ENCODE results near the gene SEMA3C. TPM values are rescaled to one million over a fixed set of nuclear protein-coding genes. Genes with fewer than 3 reads are reported as not detected.

Gene SEMA3C
- total RNA-seq, 4 donors from 2014 or later = 2.6 to 30.9 (median 14.2) TPM

GRCh38 chr7:80724249-80724871 lies 194.5 kb downstream of the SEMA3C start:
- Histone ChIP-seq H3K4me3 (no peak overlapping the region), H3K27me3 (no peaks in the 10 kb centered on the region), H3K9me3 (no peaks in the 10 kb centered on the region), H3K4me1 (peaks cover 0 to 21% (median 11%) of the 10 kb centered on the region in 3 donors), H3K36me3 (no peaks in the 10 kb centered on the region), H3K27ac (peak overlapping the region in 2 of 4 donors; percentile 43 to 84)
- intact Hi-C loops (cut with DNase I) = no loop called here
- WGBS, 2 donors = 59 to 73% methylated on average over 4 of the region's 4 CpGs
- no peak for TF ChIP-seq POLR2A (IDR thresholded peaks at IDR 0.05)
- TF ChIP-seq, protein P1, sequence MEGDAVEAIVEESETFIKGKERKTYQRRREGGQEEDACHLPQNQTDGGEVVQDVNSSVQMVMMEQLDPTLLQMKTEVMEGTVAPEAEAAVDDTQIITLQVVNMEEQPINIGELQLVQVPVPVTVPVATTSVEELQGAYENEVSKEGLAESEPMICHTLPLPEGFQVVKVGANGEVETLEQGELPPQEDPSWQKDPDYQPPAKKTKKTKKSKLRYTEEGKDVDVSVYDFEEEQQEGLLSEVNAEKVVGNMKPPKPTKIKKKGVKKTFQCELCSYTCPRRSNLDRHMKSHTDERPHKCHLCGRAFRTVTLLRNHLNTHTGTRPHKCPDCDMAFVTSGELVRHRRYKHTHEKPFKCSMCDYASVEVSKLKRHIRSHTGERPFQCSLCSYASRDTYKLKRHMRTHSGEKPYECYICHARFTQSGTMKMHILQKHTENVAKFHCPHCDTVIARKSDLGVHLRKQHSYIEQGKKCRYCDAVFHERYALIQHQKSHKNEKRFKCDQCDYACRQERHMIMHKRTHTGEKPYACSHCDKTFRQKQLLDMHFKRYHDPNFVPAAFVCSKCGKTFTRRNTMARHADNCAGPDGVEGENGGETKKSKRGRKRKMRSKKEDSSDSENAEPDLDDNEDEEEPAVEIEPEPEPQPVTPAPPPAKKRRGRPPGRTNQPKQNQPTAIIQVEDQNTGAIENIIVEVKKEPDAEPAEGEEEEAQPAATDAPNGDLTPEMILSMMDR (IDR thresholded peaks at IDR 0.05) = no peak
- no peak for DNase-seq

DNA sequence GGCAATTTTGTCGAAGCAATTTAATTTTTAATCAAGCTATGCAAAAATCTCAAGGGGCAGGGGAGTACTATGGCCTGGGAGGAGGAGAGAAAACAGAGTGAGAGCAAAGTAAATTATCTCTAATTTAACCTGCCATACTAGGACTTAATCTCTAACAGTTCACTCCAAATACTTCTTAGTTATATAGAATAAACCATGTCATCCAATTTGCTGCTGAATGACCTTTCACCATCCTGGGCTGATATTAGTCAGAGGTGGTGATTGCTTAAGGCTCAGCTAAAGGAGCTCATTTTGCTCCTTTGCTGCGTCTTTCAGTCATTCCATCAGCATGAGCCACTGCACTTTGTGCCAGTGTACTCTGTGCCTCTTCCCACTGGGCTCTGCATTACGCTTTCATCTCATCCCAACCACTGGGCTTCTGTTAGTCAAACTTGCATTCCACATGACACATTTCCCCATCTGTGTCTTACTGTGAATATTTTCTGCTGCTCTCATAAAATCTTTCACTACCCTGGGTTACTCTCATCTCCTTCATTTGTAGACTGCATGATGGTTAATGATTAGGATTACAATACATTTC lies 196.1 kb downstream of the SEMA3C start:
- no peak for TF ChIP-seq POLR2A (IDR thresholded peaks at IDR 0.05)
- TF ChIP-seq, protein P1 (IDR thresholded peaks at IDR 0.05) = no peak
- DNase-seq = peak; percentile 3

DNA sequence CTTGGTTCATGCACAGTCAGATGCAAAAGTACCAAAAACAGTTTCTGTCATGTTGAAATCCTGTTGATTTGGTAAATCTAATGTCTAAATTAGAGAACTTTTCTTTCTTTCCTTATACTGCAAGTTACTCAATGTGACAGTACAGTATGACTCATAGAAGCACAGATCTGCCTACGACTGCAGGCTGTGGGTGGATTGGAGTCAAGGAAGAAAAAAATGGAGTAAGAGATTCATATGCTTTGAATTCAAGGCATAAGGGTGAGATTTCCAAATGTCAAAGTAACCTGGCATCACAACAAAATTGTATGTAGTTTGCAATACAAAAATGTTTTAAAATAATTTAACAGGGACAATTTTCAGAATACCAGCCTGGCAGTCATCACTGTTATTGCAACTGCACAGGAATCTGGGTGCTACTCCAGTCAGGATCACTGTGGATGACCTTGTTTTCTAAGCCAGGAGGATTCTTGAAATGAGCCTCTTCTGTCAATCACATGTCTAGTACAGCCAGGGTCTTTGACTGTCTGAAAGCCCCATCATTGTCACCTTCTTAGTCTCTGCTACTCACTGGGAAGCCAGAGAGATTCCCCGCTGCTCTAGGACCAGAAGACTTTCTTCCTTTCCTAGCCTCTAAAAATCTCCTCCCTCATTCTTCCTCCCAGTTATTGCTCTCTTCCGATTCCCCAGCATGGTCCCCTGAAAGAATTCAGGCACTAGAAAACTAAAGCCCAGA lies 196.8 kb downstream of the SEMA3C start:
- Histone ChIP-seq H3K36me3 (no peaks in the 10 kb centered on the region), H3K4me3 (no peak overlapping the region), H3K27me3 (no peaks in the 10 kb centered on the region), H3K9me3 (no peaks in the 10 kb centered on the region), H3K4me1 (peaks cover 0 to 21% (median 11%) of the 10 kb centered on the region in 3 donors), H3K27ac (peak overlapping the region in 3 of 4 donors; percentile 61 to 84 (median 80))
- intact Hi-C loops (cut with DNase I) = no loop called here
- no peak for TF ChIP-seq POLR2A (IDR thresholded peaks at IDR 0.05)
- TF ChIP-seq, protein P1 (IDR thresholded peaks at IDR 0.05) = no peak
- no peak for DNase-seq
- WGBS, 2 donors = 42 to 59% methylated on average over 3 of the region's 3 CpGs

More for the DNA sequence above, 196.1 kb downstream of the SEMA3C start:
- Histone ChIP-seq H3K36me3 (no peaks in the 10 kb centered on the region), H3K27ac (peak overlapping the region in 3 of 4 donors; percentile 61 to 84 (median 80)), H3K4me3 (no peak overlapping the region), H3K27me3 (no peaks in the 10 kb centered on the region), H3K4me1 (peaks cover 0 to 21% (median 11%) of the 10 kb centered on the region in 3 donors), H3K9me3 (no peaks in the 10 kb centered on the region)
- WGBS, 2 donors = 21 to 37% methylated on average over 3 of the region's 3 CpGs
- intact Hi-C loops (cut with DNase I) = no loop called here

DNA sequence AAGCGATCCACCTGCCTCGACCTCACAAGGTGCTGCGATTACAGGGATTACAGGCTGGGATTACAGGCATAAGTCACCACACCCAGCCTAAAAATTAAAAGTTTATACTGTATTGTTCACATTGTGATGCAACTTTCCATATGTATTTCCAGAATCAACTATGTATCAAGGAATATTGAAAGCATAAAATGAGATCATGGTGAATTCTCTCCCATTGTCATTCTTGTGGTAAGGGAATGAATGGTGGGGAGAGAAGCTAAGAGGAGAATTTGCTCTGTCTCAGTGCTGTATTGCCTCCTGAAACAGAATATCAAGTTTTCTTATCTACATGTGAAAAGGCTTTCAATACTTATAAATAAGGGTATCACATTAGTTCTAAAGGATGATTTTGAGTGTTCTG lies 198.7 kb downstream of the SEMA3C start:
- no peaks in the 10 kb centered on the region for H3K27me3 ChIP-seq
- no peak overlapping the region for H3K4me3 ChIP-seq
- DNase-seq = no peak
- intact Hi-C loops (cut with DNase I) = no loop called here
- WGBS, 2 donors = 67 to 85% methylated on average over 3 of the region's 3 CpGs
- no peaks in the 10 kb centered on the region for H3K36me3 ChIP-seq
- TF ChIP-seq, protein P1 (IDR thresholded peaks at IDR 0.05) = no peak
- no peak for TF ChIP-seq POLR2A (IDR thresholded peaks at IDR 0.05)
- H3K4me1 ChIP-seq = peaks cover 0 to 21% (median 11%) of the 10 kb centered on the region in 3 donors
- no peak overlapping the region for H3K27ac ChIP-seq
- H3K9me3 ChIP-seq = no peaks in the 10 kb centered on the region

- H3K9me3 ChIP-seq = no peaks in the 10 kb centered on the region
- no peak for DNase-seq
- H3K27ac ChIP-seq = no peak overlapping the region
- intact Hi-C loops (cut with DNase I) = no loop called here
- WGBS, 2 donors = 86% methylated on average over 3 of the region's 3 CpGs
- H3K4me3 ChIP-seq = no peak overlapping the region
- TF ChIP-seq, protein P1 (IDR thresholded peaks at IDR 0.05) = no peak
- no peak for TF ChIP-seq POLR2A (IDR thresholded peaks at IDR 0.05)
- no peaks in the 10 kb centered on the region for H3K36me3 ChIP-seq
- peaks cover 0 to 21% (median 11%) of the 10 kb centered on the region in 3 donors for H3K4me1 ChIP-seq
- H3K27me3 ChIP-seq = no peaks in the 10 kb centered on the region
Measured at GRCh38 chr7:80719261-80719660, 199.6 kb downstream of the SEMA3C start.
